Astrocyte (in vitro differentiated cells and primary cell): Measurements from ENCODE around the gene MAX. TPM values are rescaled to one million over a fixed set of nuclear protein-coding genes. Genes with fewer than 3 reads are reported as not detected.

ENCODE experiments used
- DNase-seq: peaks from one replicate; pipeline ENCODE4 v3.0.0-alpha.2; 2010; ENCODE audit warnings: low read depth
- FAIRE-seq: peaks from 2 replicates; lab custom pipeline; 2011; peaks lifted over from hg19 to GRCh38; lab: Jason Lieb, UNC
- H2AFZ ChIP-seq: 2 replicates; pipeline ENCODE4 v1.6.0; 2012; ENCODE audit warnings: low read depth, low read length, inconsistent platforms
- H3K27ac ChIP-seq: 2 replicates; pipeline ENCODE4 v1.5.1; 2011; ENCODE audit warnings: low read depth, low read length, inconsistent platforms
- H3K27me3 ChIP-seq: 2 replicates; pipeline ENCODE4 v1.6.0; 2011; ENCODE audit warnings: low read length, inconsistent platforms; ENCODE audit not compliant: insufficient read depth
- H3K36me3 ChIP-seq: 2 replicates; pipeline ENCODE4 v1.5.1; 2011; ENCODE audit warnings: low read length, inconsistent platforms; ENCODE audit not compliant: insufficient read depth
- H3K4me1 ChIP-seq: 2 replicates; pipeline ENCODE4 v1.5.1; 2011; ENCODE audit warnings: low read length, inconsistent platforms; ENCODE audit not compliant: insufficient read depth
- H3K4me2 ChIP-seq: 2 replicates; pipeline ENCODE4 v1.6.0; 2012; ENCODE audit warnings: low read length, inconsistent platforms
- H3K4me3 ChIP-seq: 2 replicates; pipeline ENCODE4 v1.5.1; 2011; ENCODE audit warnings: low read depth, mild to moderate bottlenecking, low read length, inconsistent platforms; ENCODE audit not compliant: insufficient read depth
- H3K79me2 ChIP-seq: 2 replicates; pipeline ENCODE4 v1.6.0; 2012; ENCODE audit warnings: mild to moderate bottlenecking, low read length, inconsistent platforms; ENCODE audit not compliant: insufficient read depth
- H3K9ac ChIP-seq: 2 replicates; pipeline ENCODE4 v1.6.0; 2012; ENCODE audit warnings: mild to moderate bottlenecking, low read length, inconsistent platforms
- H3K9me3 ChIP-seq: 2 replicates; pipeline ENCODE4 v1.5.1; 2012; ENCODE audit warnings: low read depth, mild to moderate bottlenecking, low read length, inconsistent platforms; ENCODE audit not compliant: insufficient read depth
- H4K20me1 ChIP-seq: 2 replicates; pipeline ENCODE4 v1.6.0; 2012; ENCODE audit warnings: low read length, inconsistent platforms; ENCODE audit not compliant: insufficient read depth
- H3K27ac Mint-ChIP-seq: one replicate; pipeline ENCODE4 v1.8.0; 2021; ENCODE audit warnings: mild to moderate bottlenecking, mixed read lengths; ENCODE audit not compliant: unreplicated experiment
- H3K27me3 Mint-ChIP-seq: one replicate; pipeline ENCODE4 v1.8.0; 2021; ENCODE audit warnings: low read depth, mixed read lengths; ENCODE audit not compliant: unreplicated experiment
- H3K36me3 Mint-ChIP-seq: one replicate; pipeline ENCODE4 v1.8.0; 2021; ENCODE audit warnings: low read depth, mixed read lengths; ENCODE audit not compliant: unreplicated experiment
- H3K4me1 Mint-ChIP-seq: one replicate; pipeline ENCODE4 v1.8.0; 2021; ENCODE audit warnings: low read depth, mixed read lengths; ENCODE audit not compliant: unreplicated experiment
- H3K4me3 Mint-ChIP-seq: one replicate; pipeline ENCODE4 v1.8.0; 2021; ENCODE audit warnings: mild to moderate bottlenecking, moderate library complexity, mixed read lengths; ENCODE audit not compliant: unreplicated experiment
- H3K9me3 Mint-ChIP-seq: one replicate; pipeline ENCODE4 v1.8.0; 2021; ENCODE audit warnings: mild to moderate bottlenecking, mixed read lengths; ENCODE audit not compliant: unreplicated experiment
- CTCF ChIP-seq: IDR thresholded peaks from 2 replicates; pipeline ENCODE4 v1.5.1; 2011; ENCODE audit warnings: low read depth, mild to moderate bottlenecking, inconsistent platforms, low read length, moderate library complexity; ENCODE audit not compliant: insufficient read depth
- EZH2 ChIP-seq: IDR thresholded peaks from 2 replicates; pipeline ENCODE4 v1.6.1; 2012; ENCODE audit warnings: mild to moderate bottlenecking, low read length, inconsistent platforms; ENCODE audit not compliant: insufficient read depth
- total RNA-seq: library from RNA; stranded (reverse); gene quantifications from 2 replicates; pipeline ENCODE4 v1.2.1, GENCODE V29; 2021

The MAX gene
- total RNA-seq, 1 donor from 2014 or later, result 113 TPM

- no peaks in the 10 kb centered on the region for H3K27me3 ChIP-seq
- H3K9me3 Mint-ChIP-seq, result no peaks in the 10 kb centered on the region
- H3K4me3 ChIP-seq, result no peak overlapping the region
- H3K4me2 ChIP-seq, result no peak overlapping the region
- H4K20me1 ChIP-seq, result no peaks in the 10 kb centered on the region
- peaks cover 6% of the 10 kb centered on the region for H3K36me3 Mint-ChIP-seq
- no peak overlapping the region for H3K27ac ChIP-seq
- H3K9ac ChIP-seq, result no peak overlapping the region
- peaks cover 9% of the 10 kb centered on the region for H3K4me1 Mint-ChIP-seq
- H3K27me3 Mint-ChIP-seq, result no peaks in the 10 kb centered on the region
- FAIRE-seq, result no peak
- no peak overlapping the region for H3K27ac Mint-ChIP-seq
- no peak overlapping the region for H3K4me3 Mint-ChIP-seq
- TF ChIP-seq CTCF, result no peak
- no peak for TF ChIP-seq EZH2
- H2AFZ ChIP-seq, result no peak overlapping the region
- H3K4me1 ChIP-seq, result no peaks in the 10 kb centered on the region
- peaks cover 11% of the 10 kb centered on the region for H3K36me3 ChIP-seq
- no peaks in the 10 kb centered on the region for H3K79me2 ChIP-seq
- DNase-seq, result no peak
- no peaks in the 10 kb centered on the region for H3K9me3 ChIP-seq
Observed at GRCh38 chr14:65035049-65035448, 67.3 kb downstream of the MAX start.

- Mint-ChIP-seq H3K9me3 (no peaks in the 10 kb centered on the region), H3K4me3 (no peak overlapping the region), H3K27me3 (no peaks in the 10 kb centered on the region), H3K4me1 (peaks cover 5% of the 10 kb centered on the region), H3K27ac (no peak overlapping the region), H3K36me3 (peaks cover 6% of the 10 kb centered on the region)
- FAIRE-seq (no peak), DNase-seq (no peak)
- Histone ChIP-seq H3K79me2 (no peaks in the 10 kb centered on the region), H3K27me3 (no peaks in the 10 kb centered on the region), H2AFZ (no peak overlapping the region), H3K36me3 (peaks cover 11% of the 10 kb centered on the region), H3K4me2 (no peak overlapping the region), H3K9me3 (no peaks in the 10 kb centered on the region), H3K9ac (no peak overlapping the region), H3K27ac (no peak overlapping the region), H4K20me1 (no peaks in the 10 kb centered on the region), H3K4me1 (no peaks in the 10 kb centered on the region), H3K4me3 (no peak overlapping the region)
- no peak for TF ChIP-seq EZH2
- TF ChIP-seq CTCF, result no peak
Observed at GRCh38 chr14:65034021-65034420, 68.3 kb downstream of the MAX start.

GRCh38 chr14:65033181-65033580, 69.1 kb downstream of the MAX start:
- no peaks in the 10 kb centered on the region for H3K4me1 Mint-ChIP-seq
- peaks cover 11% of the 10 kb centered on the region for H3K36me3 ChIP-seq
- no peak overlapping the region for H3K4me2 ChIP-seq
- TF ChIP-seq EZH2, result no peak
- no peak for TF ChIP-seq CTCF
- no peaks in the 10 kb centered on the region for H3K79me2 ChIP-seq
- H2AFZ ChIP-seq, result no peak overlapping the region
- H3K4me3 Mint-ChIP-seq, result no peak overlapping the region
- DNase-seq (no peak), FAIRE-seq (no peak)
- no peaks in the 10 kb centered on the region for H3K27me3 ChIP-seq
- H3K9ac ChIP-seq, result no peak overlapping the region
- H4K20me1 ChIP-seq, result no peaks in the 10 kb centered on the region
- no peaks in the 10 kb centered on the region for H3K27me3 Mint-ChIP-seq
- H3K9me3 Mint-ChIP-seq, result no peaks in the 10 kb centered on the region
- H3K27ac ChIP-seq, result no peak overlapping the region
- no peaks in the 10 kb centered on the region for H3K9me3 ChIP-seq
- no peak overlapping the region for H3K4me3 ChIP-seq
- no peaks in the 10 kb centered on the region for H3K4me1 ChIP-seq
- H3K36me3 Mint-ChIP-seq, result peaks cover 6% of the 10 kb centered on the region
- H3K27ac Mint-ChIP-seq, result no peak overlapping the region
